ENCODE measurements around the gene MAP1A.

The MAP1A gene

GRCh38 chr15:43492673-43493601 lies 24.5 kb upstream of the MAP1A start, which contains the start of gene TP53BP1:
Gene TP53BP1 (minus strand): TSS chr15:43493156. CDS start chr15:43493043, 113 bp downstream.
- Histone ChIP-seq H3K27me3 (no peaks in the 10 kb centered on the region), H3K4me1 (ENCODE audit: control insufficient read depth in 1 of 2, insufficient read depth in 1 of 2, low read depth in 1 of 2, low read length in 1 of 2) (peaks cover 10 to 11% of the 10 kb centered on the region in 2 experiments), H3K4me3 (ENCODE audit: low read depth in 1 of 2, low read length in 1 of 2) (peak within 1 kb of the TSS; percentile 80 to 95), H3K36me3 (no peaks in the 10 kb centered on the region), H3K9me3 (no peaks in the 10 kb centered on the region), H3K27ac (peak within 1 kb of the TSS; percentile 75)
- TF ChIP-seq CTCF (IDR thresholded peaks at IDR 0.05): peak; percentile 61

DNA sequence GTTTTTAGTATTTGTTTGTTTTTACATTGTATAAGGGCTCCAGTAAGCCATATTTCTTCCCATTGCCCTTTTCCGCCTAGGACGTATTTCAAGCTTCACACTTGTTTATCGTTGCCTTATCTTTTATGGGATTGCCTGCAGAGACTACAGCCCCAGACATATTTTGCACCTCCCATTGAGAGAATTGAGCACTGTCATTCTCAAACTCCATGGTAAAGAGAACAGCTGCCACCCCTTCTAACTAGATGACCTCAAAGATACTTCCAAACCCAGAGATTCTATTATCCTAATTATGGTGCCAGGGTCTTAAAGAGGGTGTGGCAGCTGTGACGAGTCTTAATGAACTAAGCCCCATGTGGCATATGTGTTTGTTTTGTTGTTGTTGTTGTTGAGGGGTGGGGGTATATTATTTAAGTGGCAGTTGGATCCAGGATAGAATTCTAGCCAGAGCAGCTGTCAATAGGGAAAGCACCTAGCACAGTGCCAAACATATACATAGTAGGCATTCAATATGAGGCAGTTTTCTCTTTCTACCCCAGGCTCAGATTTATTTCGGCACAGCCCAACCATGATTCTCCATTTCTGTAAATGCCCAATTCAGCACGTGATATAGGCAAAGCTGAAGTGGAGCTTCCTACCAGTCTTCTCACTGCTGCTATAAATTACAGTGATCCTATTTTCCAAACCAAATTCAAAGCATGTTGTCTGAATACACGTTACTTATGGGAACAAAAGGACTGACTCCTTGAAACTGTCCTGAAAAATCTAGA lies 23.5 kb upstream of the MAP1A start:
- Histone ChIP-seq H3K36me3 (no peaks in the 10 kb centered on the region), H3K27me3 (no peaks in the 10 kb centered on the region), H3K4me3 (ENCODE audit: low read depth in 1 of 2, low read length in 1 of 2) (peak overlapping the region; percentile 80 to 95), H3K4me1 (ENCODE audit: control insufficient read depth in 1 of 2, insufficient read depth in 1 of 2, low read depth in 1 of 2, low read length in 1 of 2) (peaks cover 10 to 11% of the 10 kb centered on the region in 2 experiments), H3K27ac (peak overlapping the region; percentile 75), H3K9me3 (no peaks in the 10 kb centered on the region)
- no peak for TF ChIP-seq CTCF (IDR thresholded peaks at IDR 0.05)

DNA sequence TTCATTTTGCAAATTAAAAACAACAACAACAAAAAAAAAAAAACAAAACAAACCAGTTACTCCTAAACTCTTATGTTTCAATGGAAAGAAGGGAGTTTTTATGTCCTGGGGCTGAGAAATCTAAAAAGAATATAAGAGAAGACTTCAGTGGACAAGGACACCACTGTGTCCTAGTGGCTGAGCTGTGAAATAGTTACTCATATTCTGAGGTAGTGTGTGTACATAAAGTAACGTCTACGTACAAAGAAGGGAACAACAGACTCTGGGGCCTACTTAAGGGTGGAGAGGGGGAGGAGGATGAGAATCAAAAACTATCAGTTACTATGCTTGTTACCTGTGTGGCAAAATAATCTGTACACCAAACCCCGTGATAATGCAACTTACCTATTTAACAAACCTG lies 18.4 kb upstream of the MAP1A start:
- TF ChIP-seq CTCF (IDR thresholded peaks at IDR 0.05): no peak
- H3K27me3 ChIP-seq: no peaks in the 10 kb centered on the region
- no peaks in the 10 kb centered on the region for H3K4me1 ChIP-seq (ENCODE audit: control insufficient read depth in 1 of 2, insufficient read depth in 1 of 2, low read depth in 1 of 2, low read length in 1 of 2)
- H3K36me3 ChIP-seq: no peaks in the 10 kb centered on the region
- H3K9me3 ChIP-seq: no peaks in the 10 kb centered on the region
- no peak overlapping the region for H3K4me3 ChIP-seq (ENCODE audit: low read depth in 1 of 2, low read length in 1 of 2)
- no peak overlapping the region for H3K27ac ChIP-seq

- Histone ChIP-seq H3K36me3 (no peaks in the 10 kb centered on the region), H3K4me1 (ENCODE audit: control insufficient read depth in 1 of 2, insufficient read depth in 1 of 2, low read depth in 1 of 2, low read length in 1 of 2) (no peaks in the 10 kb centered on the region), H3K27me3 (no peaks in the 10 kb centered on the region), H3K27ac (no peak overlapping the region), H3K4me3 (ENCODE audit: low read depth in 1 of 2, low read length in 1 of 2) (no peak overlapping the region), H3K9me3 (no peaks in the 10 kb centered on the region)
- TF ChIP-seq CTCF (IDR thresholded peaks at IDR 0.05): no peak
Observed at GRCh38 chr15:43499635-43500034, 17.8 kb upstream of the MAP1A start.

- Histone ChIP-seq H3K9me3 (no peaks in the 10 kb centered on the region), H3K4me1 (ENCODE audit: control insufficient read depth in 1 of 2, insufficient read depth in 1 of 2, low read depth in 1 of 2, low read length in 1 of 2) (peaks cover 5% of the 10 kb centered on the region in 2 experiments), H3K27ac (no peak overlapping the region), H3K4me3 (ENCODE audit: low read depth in 1 of 2, low read length in 1 of 2) (no peak overlapping the region), H3K36me3 (no peaks in the 10 kb centered on the region), H3K27me3 (no peaks in the 10 kb centered on the region)
- TF ChIP-seq CTCF (IDR thresholded peaks at IDR 0.05): no peak
Observed at GRCh38 chr15:43505738-43506137, 11.7 kb upstream of the MAP1A start.
